PFSK-1 (cell line): Measurements from ENCODE around the gene SLITRK5.

Source experiments
- POLR2AphosphoS5 ChIP-seq: IDR thresholded peaks from 2 replicates; pipeline ENCODE4 v1.6.1; 2012; ENCODE audit warnings: low read depth, mild to moderate bottlenecking, control low read depth, low read length, moderate library complexity
- SIN3A ChIP-seq: IDR thresholded peaks from 2 replicates; pipeline ENCODE4 v1.6.1; 2012; ENCODE audit warnings: mild to moderate bottlenecking, low read length, moderate library complexity, borderline replicate concordance; ENCODE audit not compliant: insufficient read depth
- TAF1 ChIP-seq: IDR thresholded peaks from 2 replicates; pipeline ENCODE4 v1.6.1; 2012; ENCODE audit warnings: low read length, control low read depth, borderline replicate concordance; ENCODE audit not compliant: insufficient read depth
- TF ChIP-seq, protein P1 (sequence below), 2 experiments: IDR thresholded peaks; 2 replicates each; pipeline versions ENCODE4 v1.6.1 to v1.8.0; 2011 to 2012; ENCODE audit warnings: low read depth in 2 of 2, low read length in 2 of 2, control low read depth in 1 of 2, inconsistent platforms in 1 of 2, mild to moderate bottlenecking in 1 of 2, moderate library complexity in 1 of 2; ENCODE audit not compliant: insufficient read depth in 1 of 2

DNA sequence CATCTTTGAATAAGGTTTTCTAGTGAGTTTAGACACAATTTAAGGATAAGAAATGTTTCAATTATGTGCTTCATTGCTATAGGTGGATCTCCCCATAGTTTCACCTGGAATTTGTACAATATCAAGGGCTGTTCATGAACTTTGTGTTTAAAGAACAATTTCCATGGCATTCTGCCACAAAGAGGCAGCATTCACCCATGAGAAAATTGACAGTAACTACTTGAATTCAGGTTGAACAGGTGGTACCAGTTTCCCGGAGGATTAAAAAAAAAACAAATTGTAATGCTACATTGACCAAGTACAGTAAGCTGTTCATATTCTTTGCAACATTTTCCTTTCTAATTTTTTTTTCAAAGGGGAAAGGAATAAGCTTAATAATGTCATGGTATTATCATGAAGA is 9.1 kb downstream of the SLITRK5 start:
- no peak for TF ChIP-seq POLR2AphosphoS5
- TF ChIP-seq, protein P1, sequence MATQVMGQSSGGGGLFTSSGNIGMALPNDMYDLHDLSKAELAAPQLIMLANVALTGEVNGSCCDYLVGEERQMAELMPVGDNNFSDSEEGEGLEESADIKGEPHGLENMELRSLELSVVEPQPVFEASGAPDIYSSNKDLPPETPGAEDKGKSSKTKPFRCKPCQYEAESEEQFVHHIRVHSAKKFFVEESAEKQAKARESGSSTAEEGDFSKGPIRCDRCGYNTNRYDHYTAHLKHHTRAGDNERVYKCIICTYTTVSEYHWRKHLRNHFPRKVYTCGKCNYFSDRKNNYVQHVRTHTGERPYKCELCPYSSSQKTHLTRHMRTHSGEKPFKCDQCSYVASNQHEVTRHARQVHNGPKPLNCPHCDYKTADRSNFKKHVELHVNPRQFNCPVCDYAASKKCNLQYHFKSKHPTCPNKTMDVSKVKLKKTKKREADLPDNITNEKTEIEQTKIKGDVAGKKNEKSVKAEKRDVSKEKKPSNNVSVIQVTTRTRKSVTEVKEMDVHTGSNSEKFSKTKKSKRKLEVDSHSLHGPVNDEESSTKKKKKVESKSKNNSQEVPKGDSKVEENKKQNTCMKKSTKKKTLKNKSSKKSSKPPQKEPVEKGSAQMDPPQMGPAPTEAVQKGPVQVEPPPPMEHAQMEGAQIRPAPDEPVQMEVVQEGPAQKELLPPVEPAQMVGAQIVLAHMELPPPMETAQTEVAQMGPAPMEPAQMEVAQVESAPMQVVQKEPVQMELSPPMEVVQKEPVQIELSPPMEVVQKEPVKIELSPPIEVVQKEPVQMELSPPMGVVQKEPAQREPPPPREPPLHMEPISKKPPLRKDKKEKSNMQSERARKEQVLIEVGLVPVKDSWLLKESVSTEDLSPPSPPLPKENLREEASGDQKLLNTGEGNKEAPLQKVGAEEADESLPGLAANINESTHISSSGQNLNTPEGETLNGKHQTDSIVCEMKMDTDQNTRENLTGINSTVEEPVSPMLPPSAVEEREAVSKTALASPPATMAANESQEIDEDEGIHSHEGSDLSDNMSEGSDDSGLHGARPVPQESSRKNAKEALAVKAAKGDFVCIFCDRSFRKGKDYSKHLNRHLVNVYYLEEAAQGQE (IDR thresholded peaks at IDR 0.05; ENCODE audit: insufficient read depth in 1 of 2, low read depth in 2 of 2, low read length in 2 of 2) = no peak
- no peak for TF ChIP-seq SIN3A
- TF ChIP-seq TAF1 = no peak
